HepG2 (cell line): ENCODE data around the gene MC2R. TPM values are rescaled to one million over a fixed set of nuclear protein-coding genes. Genes with fewer than 3 reads are reported as not detected.
"Not testable (repeated sequence)": the region's sequence is repeated elsewhere in the genome, so short reads cannot be mapped to it uniquely, and the experiment has no call there.

ENCODE experiments used
- ATAC-seq: fragments of 200-7000 bp; cut with Tn5 transposase; 3 replicates; pipeline ENCODE4 v1.9.1; 2020; ENCODE audit warnings: mild to moderate bottlenecking, moderate library complexity
- BruUV-seq: library from RNA; stranded (reverse); fragments of 400-500 nt; replicated peaks from 2 replicates; lab custom pipeline; 2021; lab: Mats Ljungman, UMichigan
- CTCF ChIA-PET: fragments of 300-600 bp; formaldehyde crosslinking; extraction: SDS; loops from one replicate; lab custom pipeline; 2021; ENCODE audit warnings: low total read pairs, inconsistent platforms, low intra/inter-chr PET ratio; lab: Yijun Ruan, JAX
- POLR2A ChIA-PET: fragments of 350-600 bp; sonication (Branson Sonifier 250); formaldehyde crosslinking; loops from one replicate; lab custom pipeline; 2020; ENCODE audit warnings: antibody characterized with exemption, inconsistent platforms; lab: Yijun Ruan, JAX
- DNase-seq: peaks from one replicate; pipeline ENCODE4 v3.0.0-alpha.2; 2015; ENCODE audit warnings: low spot score
- FAIRE-seq: peaks from 3 replicates; lab custom pipeline; 2011; peaks lifted over from hg19 to GRCh38; lab: Jason Lieb, UNC
- H2AFZ ChIP-seq: one replicate; pipeline ENCODE4 v1.6.1; 2011; ENCODE audit warnings: low read length, inconsistent platforms
- H3K27ac ChIP-seq: fragments of 300-600 bp; 3 replicates; pipeline ENCODE4 v1.8.0; 2011; ENCODE audit warnings: mixed run types, mild to moderate bottlenecking, mixed read lengths, low read length, inconsistent platforms; ENCODE audit not compliant: insufficient read depth; ENCODE audit errors: extremely low read length
- H3K27me3 ChIP-seq, 2 experiments: fragments of 200-600 bp in 1 of 2; 2 replicates in 1 of 2; 3 replicates in 1 of 2; pipeline versions ENCODE4 v1.6.0 to v1.8.0; 2011; ENCODE audit warnings: low read length in 2 of 2, mild to moderate bottlenecking in 2 of 2, moderate library complexity in 2 of 2, inconsistent platforms in 1 of 2; ENCODE audit not compliant: insufficient read depth in 2 of 2, control insufficient read depth in 1 of 2
- H3K36me3 ChIP-seq, 2 experiments: fragments of 200-600 bp in 1 of 2; replicated peaks in 1 of 2; 2 replicates in 1 of 2; 3 replicates in 1 of 2; pipeline versions ENCODE4 v1.5.1 to v1.8.0; 2011; ENCODE audit warnings: low read length in 2 of 2, inconsistent platforms in 1 of 2; ENCODE audit not compliant: insufficient read depth in 2 of 2, control insufficient read depth in 1 of 2
- H3K4me1 ChIP-seq: 2 replicates; pipeline ENCODE4 v1.5.1; 2012; ENCODE audit warnings: low read length, inconsistent platforms; ENCODE audit not compliant: insufficient read depth
- H3K4me2 ChIP-seq: 2 replicates; pipeline ENCODE4 v1.6.0; 2011; ENCODE audit warnings: low read depth, low read length, inconsistent platforms
- H3K4me3 ChIP-seq, 3 experiments: fragments of 200-600 bp in 1 of 3; sonication (generic), shearing (Covaris generic) in 1 of 3; replicated peaks in 1 of 3; 2 replicates each; pipeline ENCODE4 v1.5.1; 2011 to 2016; ENCODE audit warnings: low read length in 3 of 3, inconsistent platforms in 2 of 3, low read depth in 2 of 3, mild to moderate bottlenecking in 2 of 3, control low read depth in 1 of 3, mixed read lengths in 1 of 3; ENCODE audit not compliant: insufficient read depth in 1 of 3
- H3K79me2 ChIP-seq: one replicate; pipeline ENCODE4 v1.6.1; 2011; ENCODE audit warnings: low read length, inconsistent platforms; ENCODE audit not compliant: insufficient read depth
- H3K9ac ChIP-seq: 2 replicates; pipeline ENCODE4 v1.6.0; 2011; ENCODE audit warnings: mild to moderate bottlenecking, low read depth, low read length, inconsistent platforms; ENCODE audit not compliant: insufficient read depth
- H3K9me3 ChIP-seq: 2 replicates; pipeline ENCODE4 v1.5.1; 2012; ENCODE audit warnings: mild to moderate bottlenecking, low read length
- H4K20me1 ChIP-seq: 2 replicates; pipeline ENCODE4 v1.6.0; 2011; ENCODE audit warnings: inconsistent platforms, mild to moderate bottlenecking, low read length, moderate library complexity; ENCODE audit not compliant: insufficient read depth
- ETV5 ChIP-seq: IDR thresholded peaks from 2 replicates; pipeline ENCODE4 v1.6.1; 2018; ENCODE audit warnings: missing biosample characterization, missing genetic modification reagents, inconsistent platforms, borderline replicate concordance
- FOSL2 ChIP-seq: sonication (generic); formaldehyde crosslinking; IDR thresholded peaks from 2 replicates; pipeline ENCODE4 v1.4.0; 2020; ENCODE audit warnings: missing genetic modification reagents
- GFI1 ChIP-seq: sonication (generic); formaldehyde crosslinking; IDR thresholded peaks from 2 replicates; pipeline ENCODE4 v1.5.0; 2020; ENCODE audit warnings: missing genetic modification reagents, mild to moderate bottlenecking, borderline replicate concordance
- SOX13 ChIP-seq, 3 experiments: fragments of 450-650 bp in 1 of 3; sonication (generic) in 1 of 3; formaldehyde crosslinking in 1 of 3; IDR thresholded peaks in 2 of 3; conservative IDR thresholded peaks in 1 of 3; 2 replicates each; pipeline versions ENCODE4 v1.5.0 to v1.6.1; 2016 to 2020; ENCODE audit warnings: antibody characterized with exemption in 1 of 3, mild to moderate bottlenecking in 1 of 3, missing compliant biosample characterization in 1 of 3, missing genetic modification reagents in 1 of 3, moderate library complexity in 1 of 3
- SP5 ChIP-seq: IDR thresholded peaks from 2 replicates; pipeline ENCODE4 v1.6.1; 2016; ENCODE audit warnings: low read depth, borderline replicate concordance
- ZNF609 ChIP-seq: sonication (generic); formaldehyde crosslinking; IDR thresholded peaks from 2 replicates; pipeline ENCODE4 v1.4.0; 2020; ENCODE audit warnings: mild to moderate bottlenecking, missing genetic modification reagents, borderline replicate concordance
- WGBS: methylation state at CpG from one replicate; pipeline ENCODE4 v1.1.6; 2017; ENCODE audit warnings: low lambda C conversion rate; 5-methylcytosine and 5-hydroxymethylcytosine counted together
- in situ Hi-C: cut with HindIII; loops from 2 replicates; pipeline ENCODE4 v1.10.0; 2017; ENCODE audit warnings: low pct_unique_long_range_greater_than_20kb; ENCODE audit not compliant: extremely low pct_ligation_motif_present
- intact Hi-C: fragments of 100-400 bp; cut with micrococcal nuclease; formaldehyde crosslinking; loops from one replicate; pipeline ENCODE4 v1.10.0; 2022; ENCODE audit not compliant: unreplicated experiment
- polyA plus RNA-seq, 8 experiments: library from polyadenylated mRNA; depleted of rRNA in 3 of 8; stranded (reverse) in 7 of 8; unstranded in 1 of 8; fragments of >200 nt; fragmentation: Illumina TruSeq in 4 of 8; extraction: Trizol in 4 of 8; gene quantifications; 2 replicates each; pipeline versions ENCODE4 v1.2.1 to v1.2.3, GENCODE V29; 2011 to 2016; ENCODE audit warnings: low read depth in 4 of 8, missing spikeins in 1 of 8, mixed read lengths in 1 of 8; ENCODE audit not compliant: insufficient read depth in 1 of 8
- total RNA-seq, 5 experiments: library from RNA; depleted of rRNA; stranded (reverse); fragments of >200 nt; fragmentation: Illumina TruSeq; extraction: Trizol; gene quantifications; 2 replicates each; pipeline ENCODE4 v1.2.3, GENCODE V29; 2016; ENCODE audit warnings: low read depth in 1 of 5
- TF ChIP-seq, protein P1 (sequence below): sonication (generic); formaldehyde crosslinking; IDR thresholded peaks from 2 replicates; pipeline ENCODE4 v1.4.0; 2020; ENCODE audit warnings: missing genetic modification reagents
- TF ChIP-seq, protein P2 (sequence below): sonication (generic); formaldehyde crosslinking; conservative IDR thresholded peaks from 2 replicates; pipeline ENCODE4 v1.4.0; 2020; ENCODE audit warnings: mild to moderate bottlenecking, missing genetic modification reagents, moderate library complexity

Gene MC2R
- total and polyA plus RNA-seq, 2 of the 13 experiments (the other 11 are each of a cell fraction or from before 2014, with no cell fraction given), result not detected

DNA sequence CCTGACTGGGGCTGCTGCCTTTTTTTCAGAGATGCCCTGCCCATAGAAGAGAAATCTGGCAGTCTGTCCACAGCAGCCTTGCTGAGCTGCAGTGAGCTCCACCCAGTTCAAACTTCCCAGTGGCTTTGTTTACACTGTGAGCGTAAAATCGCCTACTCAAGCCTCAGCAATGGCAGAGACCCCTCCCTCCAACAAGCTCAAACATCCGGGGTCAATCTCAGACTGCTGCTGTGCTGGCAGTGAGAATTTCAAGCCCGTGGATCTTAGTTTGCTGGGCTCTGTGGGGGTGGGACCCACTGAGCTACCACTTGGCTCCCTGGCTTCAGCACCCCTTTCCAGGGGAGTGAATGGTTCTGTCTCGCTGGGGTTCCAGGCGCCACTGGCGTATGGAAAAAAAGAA, 52.4 kb downstream of the MC2R start:
- BruUV-seq; H2AFZ ChIP-seq; TF ChIP-seq SOX13 (IDR thresholded peaks at IDR 0.05): not testable (repeated sequence)
- WGBS, result no CpG with 5 or more reads among the region's 7 CpGs
- TF ChIP-seq, protein P1, sequence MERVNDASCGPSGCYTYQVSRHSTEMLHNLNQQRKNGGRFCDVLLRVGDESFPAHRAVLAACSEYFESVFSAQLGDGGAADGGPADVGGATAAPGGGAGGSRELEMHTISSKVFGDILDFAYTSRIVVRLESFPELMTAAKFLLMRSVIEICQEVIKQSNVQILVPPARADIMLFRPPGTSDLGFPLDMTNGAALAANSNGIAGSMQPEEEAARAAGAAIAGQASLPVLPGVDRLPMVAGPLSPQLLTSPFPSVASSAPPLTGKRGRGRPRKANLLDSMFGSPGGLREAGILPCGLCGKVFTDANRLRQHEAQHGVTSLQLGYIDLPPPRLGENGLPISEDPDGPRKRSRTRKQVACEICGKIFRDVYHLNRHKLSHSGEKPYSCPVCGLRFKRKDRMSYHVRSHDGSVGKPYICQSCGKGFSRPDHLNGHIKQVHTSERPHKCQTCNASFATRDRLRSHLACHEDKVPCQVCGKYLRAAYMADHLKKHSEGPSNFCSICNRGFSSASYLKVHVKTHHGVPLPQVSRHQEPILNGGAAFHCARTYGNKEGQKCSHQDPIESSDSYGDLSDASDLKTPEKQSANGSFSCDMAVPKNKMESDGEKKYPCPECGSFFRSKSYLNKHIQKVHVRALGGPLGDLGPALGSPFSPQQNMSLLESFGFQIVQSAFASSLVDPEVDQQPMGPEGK (CRISPR knock-in tag), result 0 out of 2 replicates have a peak, but pooled peaks have one; percentile 34
- peak; percentile 48 for TF ChIP-seq FOSL2 (CRISPR knock-in tag)
- TF ChIP-seq SP5 (CRISPR knock-in tag), result peak; percentile 86
- TF ChIP-seq SOX13 (CRISPR knock-in tag; conservative IDR thresholded peaks at IDR 0.05 in 1 of 2, IDR thresholded peaks at IDR 0.05 in 1 of 2), result peak in 1 of 2 experiments; percentile 29; a peak in 1 of 4 replicates
- peak; percentile 85 for TF ChIP-seq GFI1 (CRISPR knock-in tag)
- TF ChIP-seq, protein P2, sequence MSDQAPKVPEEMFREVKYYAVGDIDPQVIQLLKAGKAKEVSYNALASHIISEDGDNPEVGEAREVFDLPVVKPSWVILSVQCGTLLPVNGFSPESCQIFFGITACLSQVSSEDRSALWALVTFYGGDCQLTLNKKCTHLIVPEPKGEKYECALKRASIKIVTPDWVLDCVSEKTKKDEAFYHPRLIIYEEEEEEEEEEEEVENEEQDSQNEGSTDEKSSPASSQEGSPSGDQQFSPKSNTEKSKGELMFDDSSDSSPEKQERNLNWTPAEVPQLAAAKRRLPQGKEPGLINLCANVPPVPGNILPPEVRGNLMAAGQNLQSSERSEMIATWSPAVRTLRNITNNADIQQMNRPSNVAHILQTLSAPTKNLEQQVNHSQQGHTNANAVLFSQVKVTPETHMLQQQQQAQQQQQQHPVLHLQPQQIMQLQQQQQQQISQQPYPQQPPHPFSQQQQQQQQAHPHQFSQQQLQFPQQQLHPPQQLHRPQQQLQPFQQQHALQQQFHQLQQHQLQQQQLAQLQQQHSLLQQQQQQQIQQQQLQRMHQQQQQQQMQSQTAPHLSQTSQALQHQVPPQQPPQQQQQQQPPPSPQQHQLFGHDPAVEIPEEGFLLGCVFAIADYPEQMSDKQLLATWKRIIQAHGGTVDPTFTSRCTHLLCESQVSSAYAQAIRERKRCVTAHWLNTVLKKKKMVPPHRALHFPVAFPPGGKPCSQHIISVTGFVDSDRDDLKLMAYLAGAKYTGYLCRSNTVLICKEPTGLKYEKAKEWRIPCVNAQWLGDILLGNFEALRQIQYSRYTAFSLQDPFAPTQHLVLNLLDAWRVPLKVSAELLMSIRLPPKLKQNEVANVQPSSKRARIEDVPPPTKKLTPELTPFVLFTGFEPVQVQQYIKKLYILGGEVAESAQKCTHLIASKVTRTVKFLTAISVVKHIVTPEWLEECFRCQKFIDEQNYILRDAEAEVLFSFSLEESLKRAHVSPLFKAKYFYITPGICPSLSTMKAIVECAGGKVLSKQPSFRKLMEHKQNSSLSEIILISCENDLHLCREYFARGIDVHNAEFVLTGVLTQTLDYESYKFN (CRISPR knock-in tag), result peak; percentile 29; the same call in 1 of the 2 replicates
- TF ChIP-seq ETV5, result peak; percentile 72; the same call in 1 of the 2 replicates
- TF ChIP-seq ZNF609 (CRISPR knock-in tag), result peak; percentile 20; the same call in 1 of the 2 replicates

More for the DNA sequence above, 52.4 kb downstream of the MC2R start:
- Histone ChIP-seq H3K4me2 (peak overlapping the region; percentile 41; the same call in 1 of the 2 replicates), H3K27me3 (peaks cover 0 to 20% of the 10 kb centered on the region in 2 experiments; a peak in 2 of 5 replicates), H3K4me1 (peaks cover 13% of the 10 kb centered on the region)
- intact Hi-C loops, CTCF ChIA-PET, H3K27ac ChIP-seq, in situ Hi-C loops, H3K4me3 ChIP-seq, H3K9me3 ChIP-seq, H3K9ac ChIP-seq, H4K20me1 ChIP-seq, H3K79me2 ChIP-seq, H3K36me3 ChIP-seq: not testable (repeated sequence)
- POLR2A ChIA-PET, result interaction anchor here (0.5 kb wide), 1 partner anchor 15 kb away, joined by 3 read pairs; no protein-coding TSS in a partner anchor
- ATAC-seq (peak; percentile 94), DNase-seq (peak; percentile 70), FAIRE-seq (peak; percentile 73)
